ENCODE results near the gene LINGO1.

LINGO1 gene

GRCh38 chr15:77596821-77597803, 35.6 kb downstream of the LINGO1 start:
- DNase-seq (ENCODE audit: low read depth), result no peak

- no peak for DNase-seq (ENCODE audit: low read depth)
These were observed 37.5 kb downstream of the LINGO1 start for GRCh38 chr15:77595231-77595630.

GRCh38 chr15:77592758-77593157, 40.0 kb downstream of the LINGO1 start:
- DNase-seq (ENCODE audit: low read depth), result no peak

GRCh38 chr15:77591968-77592613, 40.6 kb downstream of the LINGO1 start:
- no peak for DNase-seq (ENCODE audit: low read depth)

- no peak for DNase-seq (ENCODE audit: low read depth)
These were observed 42.9 kb downstream of the LINGO1 start for GRCh38 chr15:77589839-77590238.

- no peak for DNase-seq (ENCODE audit: low read depth)
These were observed 44.6 kb downstream of the LINGO1 start for GRCh38 chr15:77588126-77588525.

GRCh38 chr15:77584691-77585090, 48.0 kb downstream of the LINGO1 start:
- no peak for DNase-seq (ENCODE audit: low read depth)

GRCh38 chr15:77584201-77584600, 48.5 kb downstream of the LINGO1 start:
- DNase-seq (ENCODE audit: low read depth), result no peak

- DNase-seq (ENCODE audit: low read depth), result no peak
These were observed 49.9 kb downstream of the LINGO1 start for GRCh38 chr15:77582763-77583162.

- DNase-seq (ENCODE audit: low read depth), result no peak
These were observed 50.7 kb downstream of the LINGO1 start for GRCh38 chr15:77581896-77582569.

- peak; percentile 50 for DNase-seq (ENCODE audit: low read depth)
These were observed 51.6 kb downstream of the LINGO1 start for GRCh38 chr15:77580996-77581682.

GRCh38 chr15:77579498-77580188, 53.1 kb downstream of the LINGO1 start:
- DNase-seq (ENCODE audit: low read depth), result no peak

GRCh38 chr15:77578641-77579372, 53.9 kb downstream of the LINGO1 start:
- DNase-seq (ENCODE audit: low read depth), result no peak

GRCh38 chr15:77577366-77577950, 55.3 kb downstream of the LINGO1 start:
- no peak for DNase-seq (ENCODE audit: low read depth)

GRCh38 chr15:77576538-77576937, 56.2 kb downstream of the LINGO1 start:
- no peak for DNase-seq (ENCODE audit: low read depth)

- DNase-seq (ENCODE audit: low read depth), result no peak
These were observed 57.3 kb downstream of the LINGO1 start for GRCh38 chr15:77575203-77575934.

GRCh38 chr15:77574521-77575202, 58.0 kb downstream of the LINGO1 start:
- DNase-seq (ENCODE audit: low read depth), result no peak

GRCh38 chr15:77573802-77574201, 58.9 kb downstream of the LINGO1 start:
- no peak for DNase-seq (ENCODE audit: low read depth)

- DNase-seq (ENCODE audit: low read depth), result no peak
These were observed 60.5 kb downstream of the LINGO1 start for GRCh38 chr15:77572186-77572585.
